ENCODE data around the gene SYNPO2. TPM values are rescaled to one million over a fixed set of nuclear protein-coding genes. Genes with fewer than 3 reads are reported as not detected.
A peak's percentile ranks its signal among the peaks of the same experiment; 100 is the strongest.

SYNPO2 gene
- total and polyA plus RNA-seq, 2 of the 8 experiments (the other 6 are each of a cell fraction or from before 2014, with no cell fraction given): 0.50 to 4.2 TPM

DNA sequence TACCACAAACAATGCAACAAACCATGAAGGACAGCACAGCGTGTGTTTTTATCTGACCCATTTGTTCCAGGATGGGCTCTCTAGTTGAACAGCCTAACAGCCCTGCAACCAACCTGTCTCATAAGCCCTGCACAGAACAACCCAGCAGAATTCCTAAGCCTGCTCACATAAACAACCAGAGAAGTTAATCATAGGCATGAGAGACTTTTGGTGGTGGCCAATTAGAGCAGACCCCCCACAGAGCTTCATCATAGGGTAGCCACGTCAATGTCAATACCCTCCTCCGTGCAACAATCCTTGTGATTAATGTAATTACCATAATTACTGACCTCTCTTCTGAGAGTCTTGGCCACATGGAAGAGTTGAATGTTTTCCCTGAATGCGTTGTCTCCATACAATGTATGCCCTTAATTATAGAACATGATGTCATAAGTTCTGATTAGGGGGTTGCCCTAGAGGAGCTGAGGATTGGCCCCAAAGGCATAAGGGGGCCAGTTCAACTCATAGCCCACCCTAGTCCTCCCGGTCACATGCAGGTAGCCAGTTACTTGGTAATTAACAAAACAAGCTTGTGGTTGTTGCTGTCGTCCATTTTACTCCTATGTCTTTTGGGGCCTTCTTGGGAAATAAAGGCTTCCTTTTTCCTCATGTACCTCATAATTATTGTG lies 92.7 kb downstream of the SYNPO2 start:
- no peak overlapping the region for H3K27ac ChIP-seq (ENCODE audit: low read depth, low read length)
- FAIRE-seq (peak; percentile 57), DNase-seq (ENCODE audit: low read depth in 1 of 2, low spot score in 2 of 2) (no peak)
- ChIA-PET POLR2A (ENCODE audit: partially characterized antibody) (interaction anchor here (1.0 kb wide), 1 partner anchor 11 kb away, joined by 3 read pairs; no protein-coding TSS in a partner anchor), CTCF (ENCODE audit: partially characterized antibody) (interaction anchor here (0.5 to 6.4 kb wide), 32 partner anchors 9 to 512 kb away, joined by 3 to 42 read pairs (median 4); partner anchors contain the start of gene USP53)
- H3K4me3 ChIP-seq (ENCODE audit: extremely low read depth in 1 of 4, insufficient read depth in 2 of 4, low read depth in 3 of 4, low read length in 4 of 4): no peak overlapping the region
- no peaks in the 10 kb centered on the region for H3K79me1 ChIP-seq (ENCODE audit: low read depth, low read length)
- no peak overlapping the region for H2AK5ac ChIP-seq (ENCODE audit: low read depth, low read length)
- peaks cover 0 to 9% (median 0%) of the 10 kb centered on the region in 4 experiments; a peak in 2 of 7 replicates for H3K4me1 ChIP-seq (replicated peaks in 1 of 4; ENCODE audit: control insufficient read depth in 3 of 4, insufficient read depth in 4 of 4, low read length in 3 of 4)
- H3K56ac ChIP-seq (replicated peaks; ENCODE audit: insufficient read length, low read depth, low read length): no peak overlapping the region
- no peak overlapping the region for H2BK5ac ChIP-seq (ENCODE audit: low read depth, low read length)
- no peak overlapping the region for H2BK12ac ChIP-seq (ENCODE audit: low read depth, low read length)
- H2BK20ac ChIP-seq (ENCODE audit: low read length): no peak overlapping the region
- H4K91ac ChIP-seq (replicated peaks; ENCODE audit: insufficient read length, low read length): no peak overlapping the region
- no peak overlapping the region for H2BK15ac ChIP-seq (ENCODE audit: low read length)
- no peaks in the 10 kb centered on the region for H3K36me3 ChIP-seq (ENCODE audit: control insufficient read depth in 2 of 4, insufficient read depth in 4 of 4, low read length in 3 of 4)
- WGBS, 2 experiments (ENCODE audit: extremely low coverage in 1 of 2, insufficient coverage in 1 of 2, insufficient read length in 1 of 2, insufficient replicate concordance in 2 of 2, low coverage in 1 of 2, low lambda C conversion rate in 2 of 2, missing lambda C conversion rate in 1 of 2): 57% methylated on average over 6 of the region's 6 CpGs; no CpG with 5 or more reads in 1 of the 2 experiments
- H3K23ac ChIP-seq (ENCODE audit: insufficient read length): no peak overlapping the region
- H2AFZ ChIP-seq (ENCODE audit: low read length): no peak overlapping the region
- H2BK120ac ChIP-seq (replicated peaks; ENCODE audit: low read depth, low read length): no peak overlapping the region
- H3K18ac ChIP-seq (ENCODE audit: extremely low read depth, low read length): no peak overlapping the region
- no peaks in the 10 kb centered on the region for H3K9me3 ChIP-seq (ENCODE audit: insufficient read depth in 2 of 2, low read depth in 1 of 2, low read length in 1 of 2)
- no peak overlapping the region for H4K5ac ChIP-seq (ENCODE audit: insufficient read length, low read depth, low read length)
- TF ChIP-seq EZH2 (IDR thresholded peaks at IDR 0.05; ENCODE audit: low read depth, low read length, severe bottlenecking): no peak
- TF ChIP-seq FOSL1 (IDR thresholded peaks at IDR 0.05; ENCODE audit: insufficient read depth, low read depth, low read length): no peak
- TF ChIP-seq SIN3A (conservative IDR thresholded peaks at IDR 0.05 in 1 of 2, IDR thresholded peaks at IDR 0.05 in 1 of 2; ENCODE audit: low read depth in 1 of 2, low read length in 2 of 2): no peak
- no peak for TF ChIP-seq KDM4A (IDR thresholded peaks at IDR 0.05; ENCODE audit: low read depth, low read length, severe bottlenecking)
- no peaks in the 10 kb centered on the region for H3K23me2 ChIP-seq (ENCODE audit: low read depth, low read length)
- H4K8ac ChIP-seq (ENCODE audit: extremely low read depth, insufficient read depth, low read length): no peak overlapping the region
- no peak overlapping the region for H3K9ac ChIP-seq (replicated peaks in 1 of 4; ENCODE audit: extremely low read depth in 1 of 4, low read depth in 3 of 4, low read length in 3 of 4)
- H3K4ac ChIP-seq (replicated peaks; ENCODE audit: insufficient read length, low read depth, low read length): no peak overlapping the region
- no peaks in the 10 kb centered on the region for H4K20me1 ChIP-seq (replicated peaks in 1 of 2; ENCODE audit: control insufficient read depth in 1 of 2, insufficient read depth in 2 of 2, low read length in 2 of 2)
- H3K27me3 ChIP-seq (replicated peaks in 1 of 4; ENCODE audit: control insufficient read depth in 3 of 4, extremely low read depth in 1 of 4, insufficient read depth in 3 of 4, low read length in 3 of 4): no peaks in the 10 kb centered on the region
- no peak overlapping the region for H3K14ac ChIP-seq (ENCODE audit: insufficient read length)
- H3K79me2 ChIP-seq (ENCODE audit: control insufficient read depth in 1 of 2, insufficient read depth in 2 of 2, low read length in 2 of 2): no peaks in the 10 kb centered on the region
- no peak overlapping the region for H3K4me2 ChIP-seq (ENCODE audit: insufficient read depth in 1 of 2, low read depth in 2 of 2, low read length in 2 of 2)

All from H1 (cell line).